H1 (cell line): ENCODE measurements around the gene UBE3B. TPM values are rescaled to one million over a fixed set of nuclear protein-coding genes. Genes with fewer than 3 reads are reported as not detected.

ENCODE experiments used
- CEBPB ChIP-seq: IDR thresholded peaks from 2 replicates; pipeline ENCODE4 v1.6.1; 2012; ENCODE audit warnings: low read depth, low read length
- CHD7 ChIP-seq: fragments of 300-600 bp; sonication (generic); IDR thresholded peaks from 2 replicates; pipeline ENCODE4 v1.7.1; 2012; ENCODE audit warnings: low read length, moderate library complexity, mild to moderate bottlenecking, inconsistent platforms; ENCODE audit not compliant: insufficient replicate concordance
- EZH2 ChIP-seq: fragments of 200-600 bp; sonication (generic); IDR thresholded peaks from 2 replicates; pipeline ENCODE4 v1.7.1; 2012; ENCODE audit warnings: low read depth, mild to moderate bottlenecking, moderate library complexity, low read length, inconsistent platforms; ENCODE audit not compliant: severe bottlenecking
- KDM1A ChIP-seq: fragments of 200-600, 300-600 bp; sonication (generic); IDR thresholded peaks from 2 replicates; pipeline ENCODE4 v1.7.1; 2016; ENCODE audit warnings: mild to moderate bottlenecking, low read length, borderline replicate concordance
- KDM4A ChIP-seq: IDR thresholded peaks from one replicate; pipeline ENCODE4 v1.7.1; 2012; ENCODE audit warnings: low read depth, mild to moderate bottlenecking, moderate library complexity, low read length, inconsistent platforms; ENCODE audit not compliant: severe bottlenecking
- RBBP5 ChIP-seq: IDR thresholded peaks from 2 replicates; pipeline ENCODE4 v1.7.1; 2012; ENCODE audit warnings: low read depth, mild to moderate bottlenecking, inconsistent platforms, low read length, moderate library complexity, borderline replicate concordance
- RFX5 ChIP-seq: IDR thresholded peaks from 2 replicates; pipeline ENCODE4 v1.6.1; 2011; ENCODE audit warnings: low read depth, low read length, improper control_type of control experiment, borderline replicate concordance
- TAF7 ChIP-seq: optimal IDR thresholded peaks from 2 replicates; pipeline ENCODE3; 2011; ENCODE audit warnings: low read depth, mild to moderate bottlenecking, inconsistent platforms, low read length, moderate library complexity, borderline replicate concordance
- polyA plus RNA-seq, 7 experiments: library from polyadenylated mRNA; depleted of rRNA in 3 of 7; stranded (reverse) in 5 of 7; unstranded in 2 of 7; fragments of >200 nt in 5 of 7; fragments of 200-250 nt in 2 of 7; gene quantifications; 1 replicate in 5 of 7; 2 replicates in 1 of 7; 4 replicates in 1 of 7; pipeline versions ENCODE4 v1.2.1 to v1.2.3, GENCODE V29; 2011 to 2013; ENCODE audit warnings: missing spikeins in 2 of 7, mixed read lengths in 2 of 7
- total RNA-seq: library from RNA; stranded (reverse); fragmentation: NEBNext Ultra II Directional; extraction: Animal tissue kit (Norgen Biotek cat#: 25700); gene quantifications from 2 replicates; pipeline ENCODE4 v1.2.1, GENCODE V29; 2021

UBE3B gene
- total and polyA plus RNA-seq, 2 of the 8 experiments (the other 6 are each of a cell fraction or from before 2014, with no cell fraction given): 14.0 to 21.1 TPM

DNA sequence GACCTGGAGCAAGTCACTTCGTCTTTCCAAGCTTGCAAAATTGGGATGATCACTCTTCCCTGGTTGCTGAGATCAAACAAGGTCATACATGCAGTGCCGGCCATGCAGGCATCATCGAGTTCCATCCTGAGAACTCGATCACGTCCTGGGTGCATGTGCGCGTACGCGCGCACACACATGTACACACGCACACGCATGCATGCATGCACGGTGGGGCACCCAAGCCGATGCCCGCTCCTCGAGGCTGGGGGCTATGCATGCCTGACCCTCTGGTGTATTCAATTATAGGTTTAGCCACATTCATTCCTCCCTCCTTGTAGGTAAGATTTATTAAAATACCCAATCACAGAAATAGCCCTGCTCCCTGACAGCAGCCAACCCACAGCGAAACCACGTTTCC is 69.9 kb downstream of the UBE3B start (continued):
- TF ChIP-seq CHD7 (no peak), KDM1A (no peak), EZH2 (no peak), KDM4A (no peak), TAF7 (no peak), RFX5 (no peak), RBBP5 (no peak), CEBPB (no peak)
